HCT116 (cell line): ENCODE measurements around the gene PVR. TPM values are rescaled to one million over a fixed set of nuclear protein-coding genes. Genes with fewer than 3 reads are reported as not detected.

Source experiments
- ATAC-seq: fragments of 200-7000 bp; cut with Tn5 transposase; 2 replicates; pipeline ENCODE4 v1.9.1; 2020; ENCODE audit warnings: mild to moderate bottlenecking, moderate library complexity
- BruUV-seq: library from RNA; stranded (reverse); fragments of 400-500 nt; replicated peaks from 2 replicates; lab custom pipeline; 2021; lab: Mats Ljungman, UMichigan
- CTCF ChIA-PET: fragments of 300-600 bp; sonication (Branson Sonifier 250); formaldehyde crosslinking; loops from one replicate; lab custom pipeline; 2021; ENCODE audit warnings: antibody characterized with exemption; lab: Charles Lee
- POLR2A ChIA-PET: fragments of 300-600, 350-600 bp; sonication (Branson Sonifier 250); formaldehyde crosslinking; loops from one replicate; lab custom pipeline; 2021; ENCODE audit warnings: antibody characterized with exemption; lab: Charles Lee
- RAD21 ChIA-PET, 2 experiments: fragments of 300-600 bp; sonication (Branson Sonifier 250); formaldehyde crosslinking; loops; one replicate each; lab custom pipeline; 2023; ENCODE audit warnings: low total read pairs in 2 of 2; ENCODE audit not compliant: uncharacterized antibody in 2 of 2, unreplicated experiment in 2 of 2, low non-redundant PET in 1 of 2; lab: Charles Lee
- DNase-seq: peaks from one replicate; pipeline ENCODE4 v3.0.0-alpha.2; 2010; ENCODE audit warnings: low read depth, low spot score
- H2AFZ ChIP-seq: fragments of 200-600 bp; shearing (Covaris generic), sonication (generic); 2 replicates; pipeline ENCODE4 v1.6.1; 2017; ENCODE audit warnings: low read depth, mixed run types, mixed read lengths, antibody characterized with exemption, low read length; ENCODE audit not compliant: poor library complexity, severe bottlenecking
- H3K27ac ChIP-seq: 2 replicates; pipeline ENCODE4 v1.5.1; 2012; ENCODE audit warnings: low read depth, low read length
- H3K27me3 ChIP-seq: fragments of 200-600 bp; sonication (generic); 2 replicates; pipeline ENCODE4 v1.6.1; 2016; ENCODE audit warnings: mixed run types, low read length, mixed read lengths; ENCODE audit not compliant: insufficient read depth
- H3K36me3 ChIP-seq, 2 experiments: fragments of 200-500 bp in 1 of 2; fragments of 200-600 bp in 1 of 2; sonication (Bioruptor generic) in 1 of 2; sonication (generic) in 1 of 2; 2 replicates each; pipeline versions ENCODE4 v1.5.1 to v1.6.1; 2014 to 2016; ENCODE audit warnings: low read length in 2 of 2, inconsistent platforms in 1 of 2, mixed read lengths in 1 of 2, mixed run types in 1 of 2; ENCODE audit not compliant: insufficient read depth in 2 of 2, control insufficient read depth in 1 of 2
- H3K4me1 ChIP-seq, 2 experiments: fragments of 200-600 bp in 1 of 2; sonication (generic) in 1 of 2; 2 replicates each; pipeline versions ENCODE4 v1.5.1 to v1.6.1; 2012 to 2017; ENCODE audit warnings: low read length in 2 of 2, inconsistent platforms in 1 of 2, mild to moderate bottlenecking in 1 of 2, mixed read lengths in 1 of 2, mixed run types in 1 of 2, moderate library complexity in 1 of 2; ENCODE audit not compliant: insufficient read depth in 2 of 2, control insufficient read depth in 1 of 2
- H3K4me2 ChIP-seq: fragments of 200-600 bp; sonication (generic); 2 replicates; pipeline ENCODE4 v1.6.1; 2017; ENCODE audit warnings: mixed run types, low read length, mixed read lengths
- H3K4me3 ChIP-seq, 2 experiments: fragments of 200-600 bp in 1 of 2; sonication (generic) in 1 of 2; replicated peaks in 1 of 2; 2 replicates each; pipeline ENCODE4 v1.5.1; 2011 to 2016; ENCODE audit warnings: low read length in 2 of 2, control low read depth in 1 of 2, low read depth in 1 of 2, mild to moderate bottlenecking in 1 of 2, mixed read lengths in 1 of 2, mixed run types in 1 of 2
- H3K79me2 ChIP-seq: fragments of 200-600 bp; sonication (generic); 2 replicates; pipeline ENCODE4 v1.6.1; 2017; ENCODE audit warnings: mild to moderate bottlenecking, mixed run types, low read length, moderate library complexity, mixed read lengths; ENCODE audit not compliant: insufficient read depth
- H3K9ac ChIP-seq: fragments of 200-600 bp; sonication (generic); 2 replicates; pipeline ENCODE4 v1.6.1; 2016; ENCODE audit warnings: low read length, mixed read lengths
- H3K9me2 ChIP-seq: fragments of 200-600 bp; sonication (generic), shearing (Covaris generic); 2 replicates; pipeline ENCODE4 v1.6.1; 2017; ENCODE audit warnings: mixed run types, mild to moderate bottlenecking, moderate library complexity; ENCODE audit not compliant: insufficient read depth
- H3K9me3 ChIP-seq, 2 experiments: fragments of 200-500 bp in 1 of 2; fragments of 200-600 bp in 1 of 2; sonication (Bioruptor generic) in 1 of 2; sonication (generic) in 1 of 2; 2 replicates each; pipeline ENCODE4 v1.6.1; 2014 to 2017; ENCODE audit warnings: low read length in 2 of 2, mixed read lengths in 2 of 2, inconsistent platforms in 1 of 2, low read depth in 1 of 2, mild to moderate bottlenecking in 1 of 2, mixed run types in 1 of 2, moderate library complexity in 1 of 2; ENCODE audit not compliant: control insufficient read depth in 1 of 2, insufficient read depth in 1 of 2
- H4K20me1 ChIP-seq: fragments of 200-600 bp; sonication (generic), shearing (Covaris generic); 2 replicates; pipeline ENCODE4 v1.6.1; 2017; ENCODE audit warnings: mixed run types, mild to moderate bottlenecking, moderate library complexity; ENCODE audit not compliant: insufficient read depth
- EGR1 ChIP-seq: IDR thresholded peaks from 2 replicates; pipeline ENCODE4 v1.6.1; 2012; ENCODE audit warnings: low read depth
- EZH2 ChIP-seq: fragments of 200-600 bp; sonication (generic); IDR thresholded peaks from 2 replicates; pipeline ENCODE4 v1.6.1; 2017; ENCODE audit warnings: antibody characterized with exemption, mixed run types
- EZH2phosphoT487 ChIP-seq: fragments of 200-600 bp; IDR thresholded peaks from 2 replicates; pipeline ENCODE4 v1.6.1; 2018; ENCODE audit warnings: antibody characterized with exemption, borderline replicate concordance
- MAX ChIP-seq: IDR thresholded peaks from 2 replicates; pipeline ENCODE4 v1.6.1; 2012
- POLR2AphosphoS5 ChIP-seq: IDR thresholded peaks from 2 replicates; pipeline ENCODE4 v1.6.1; 2011; ENCODE audit warnings: mild to moderate bottlenecking, low read depth, low read length, moderate library complexity
- REST ChIP-seq: IDR thresholded peaks from 2 replicates; pipeline ENCODE4 v1.6.1; 2012; ENCODE audit warnings: low read depth
- SIN3A ChIP-seq: IDR thresholded peaks from 2 replicates; pipeline ENCODE4 v1.6.1; 2012; ENCODE audit warnings: low read depth
- TCF7L2 ChIP-seq: IDR thresholded peaks from 2 replicates; pipeline ENCODE4 v1.7.0; 2011; ENCODE audit warnings: borderline replicate concordance, inconsistent platforms; ENCODE audit not compliant: insufficient read depth, insufficient read length; ENCODE audit errors: extremely low read depth
- YY1 ChIP-seq: IDR thresholded peaks from 2 replicates; pipeline ENCODE4 v1.6.1; 2011; ENCODE audit warnings: low read length, low read depth, moderate library complexity, mild to moderate bottlenecking; ENCODE audit not compliant: insufficient replicate concordance; ENCODE audit errors: extremely low read depth
- ZFX ChIP-seq: fragments of 450-650 bp; IDR thresholded peaks from 2 replicates; pipeline ENCODE4 v1.6.1; 2017
- intact Hi-C: fragments of 100-400 bp; cut with micrococcal nuclease; formaldehyde crosslinking; loops from 2 replicates; pipeline ENCODE4 v1.10.0; 2022
- total RNA-seq: library from RNA; stranded (reverse); gene quantifications from one replicate; pipeline ENCODE4 v1.2.1, GENCODE V29; 2021; ENCODE audit not compliant: unreplicated experiment
- TF ChIP-seq, protein P1 (sequence below), 3 experiments: fragments of 200-600 bp in 1 of 3; sonication (generic) in 1 of 3; IDR thresholded peaks in 2 of 3; conservative IDR thresholded peaks in 1 of 3; 2 replicates each; pipeline ENCODE4 v1.5.1; 2012 to 2017; ENCODE audit warnings: low read depth in 2 of 3, low read length in 2 of 3, antibody characterized with exemption in 1 of 3, borderline replicate concordance in 1 of 3, control low read depth in 1 of 3, mild to moderate bottlenecking in 1 of 3, mixed read lengths in 1 of 3, mixed run types in 1 of 3, moderate library complexity in 1 of 3; ENCODE audit not compliant: insufficient read depth in 1 of 3
- TF ChIP-seq, protein P2 (sequence below): IDR thresholded peaks from 2 replicates; pipeline ENCODE4 v1.6.1; 2012

The PVR gene
- total RNA-seq, 1 experiment from 2014 or later: 62.0 TPM

GRCh38 chr19:44646049-44646416 lies 2.3 kb downstream of the PVR start:
- no peaks in the 10 kb centered on the region for H3K9me3 ChIP-seq
- RAD21 ChIA-PET: no interaction called here
- peaks cover 66% of the 10 kb centered on the region for H3K79me2 ChIP-seq
- ATAC-seq (no peak), DNase-seq (no peak)
- no peak overlapping the region for H2AFZ ChIP-seq
- H3K9ac ChIP-seq: no peak overlapping the region
- H4K20me1 ChIP-seq: peaks cover 5% of the 10 kb centered on the region; the same call in 1 of the 2 replicates
- H3K4me2 ChIP-seq: no peak overlapping the region
- POLR2A ChIA-PET: interaction anchor here (1.7 kb wide), 1 partner anchor 57 kb away, joined by 4 read pairs; no protein-coding TSS in a partner anchor
- BruUV-seq: TSS peak; percentile 42
- H3K4me3 ChIP-seq: no peak overlapping the region
- H3K27ac ChIP-seq: no peak overlapping the region
- peaks cover 4 to 7% of the 10 kb centered on the region in 2 experiments; a peak in 3 of 4 replicates for H3K4me1 ChIP-seq
- H3K27me3 ChIP-seq: no peaks in the 10 kb centered on the region
- CTCF ChIA-PET: interaction anchor here (2.1 kb wide), 1 partner anchor 8 kb away, joined by 7 read pairs; no protein-coding TSS in a partner anchor
- H3K9me2 ChIP-seq: no peaks in the 10 kb centered on the region
- intact Hi-C loops: no loop called here
- H3K36me3 ChIP-seq: peaks cover 23 to 42% of the 10 kb centered on the region in 2 experiments; a peak in 3 of 4 replicates
- TF ChIP-seq TCF7L2 (no peak), ZFX (no peak), EZH2phosphoT487 (no peak), MAX (no peak), YY1 (no peak), EGR1 (no peak), REST (no peak), POLR2AphosphoS5 (no peak; the same call in 1 of the 2 replicates), EZH2 (no peak), SIN3A (no peak)
- TF ChIP-seq, protein P1, sequence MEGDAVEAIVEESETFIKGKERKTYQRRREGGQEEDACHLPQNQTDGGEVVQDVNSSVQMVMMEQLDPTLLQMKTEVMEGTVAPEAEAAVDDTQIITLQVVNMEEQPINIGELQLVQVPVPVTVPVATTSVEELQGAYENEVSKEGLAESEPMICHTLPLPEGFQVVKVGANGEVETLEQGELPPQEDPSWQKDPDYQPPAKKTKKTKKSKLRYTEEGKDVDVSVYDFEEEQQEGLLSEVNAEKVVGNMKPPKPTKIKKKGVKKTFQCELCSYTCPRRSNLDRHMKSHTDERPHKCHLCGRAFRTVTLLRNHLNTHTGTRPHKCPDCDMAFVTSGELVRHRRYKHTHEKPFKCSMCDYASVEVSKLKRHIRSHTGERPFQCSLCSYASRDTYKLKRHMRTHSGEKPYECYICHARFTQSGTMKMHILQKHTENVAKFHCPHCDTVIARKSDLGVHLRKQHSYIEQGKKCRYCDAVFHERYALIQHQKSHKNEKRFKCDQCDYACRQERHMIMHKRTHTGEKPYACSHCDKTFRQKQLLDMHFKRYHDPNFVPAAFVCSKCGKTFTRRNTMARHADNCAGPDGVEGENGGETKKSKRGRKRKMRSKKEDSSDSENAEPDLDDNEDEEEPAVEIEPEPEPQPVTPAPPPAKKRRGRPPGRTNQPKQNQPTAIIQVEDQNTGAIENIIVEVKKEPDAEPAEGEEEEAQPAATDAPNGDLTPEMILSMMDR (IDR thresholded peaks at IDR 0.05 in 2 of 3, conservative IDR thresholded peaks at IDR 0.05 in 1 of 3; ENCODE audit: borderline replicate concordance in 1 of 3, insufficient read depth in 1 of 3, low read depth in 2 of 3, low read length in 2 of 3): no peak
- TF ChIP-seq, protein P2, sequence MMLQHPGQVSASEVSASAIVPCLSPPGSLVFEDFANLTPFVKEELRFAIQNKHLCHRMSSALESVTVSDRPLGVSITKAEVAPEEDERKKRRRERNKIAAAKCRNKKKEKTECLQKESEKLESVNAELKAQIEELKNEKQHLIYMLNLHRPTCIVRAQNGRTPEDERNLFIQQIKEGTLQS: no peak
- TF ChIP-seq, all 23 proteins: peak for 0
